ENCODE results near the gene LRRK1. TPM values are rescaled to one million over a fixed set of nuclear protein-coding genes. Genes with fewer than 3 reads are reported as not detected.

The LRRK1 gene
- total RNA-seq, 1 donor from 2014 or later: 24.9 TPM

DNA sequence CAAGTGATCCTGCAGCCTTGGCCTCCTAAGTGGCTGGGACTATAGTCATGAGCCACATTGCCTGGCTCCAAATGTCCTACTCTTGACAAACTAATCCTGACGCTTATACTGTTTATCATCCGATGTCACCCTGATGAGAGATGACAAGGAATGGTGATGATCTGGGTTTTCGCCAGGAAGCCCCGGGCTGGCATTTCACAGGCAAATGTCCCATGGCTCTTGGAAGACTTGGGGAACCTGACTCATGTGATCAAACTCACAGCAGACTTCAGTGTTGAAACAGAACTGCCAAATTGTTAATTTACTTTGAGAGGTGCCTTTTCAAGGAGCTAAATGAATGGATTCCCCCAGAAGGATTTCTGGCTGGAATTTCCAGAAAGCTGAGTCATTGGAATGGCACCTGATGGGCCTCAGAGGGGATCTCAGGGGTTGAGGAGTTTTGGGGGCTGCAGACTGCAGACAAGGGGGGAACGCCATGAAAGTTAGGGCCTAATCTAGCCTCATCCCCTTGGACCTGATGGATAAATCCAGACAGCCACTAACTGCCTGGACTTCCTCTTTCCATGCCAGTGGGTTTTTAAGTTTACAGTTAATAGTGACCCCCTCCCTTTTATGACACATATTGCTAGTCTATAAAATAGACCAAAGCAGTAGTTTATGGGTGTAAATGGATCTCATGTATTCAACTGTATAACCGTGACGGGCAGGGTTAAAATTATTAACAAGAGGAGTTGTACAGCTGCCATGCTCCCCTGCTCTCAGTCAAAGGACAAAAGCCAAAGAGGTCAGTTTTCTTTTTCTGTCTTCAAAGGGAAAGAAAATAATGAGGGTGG, 186.1 kb downstream of the LRRK1 start:
- intact Hi-C loops (cut with DNase I): no loop called here

DNA sequence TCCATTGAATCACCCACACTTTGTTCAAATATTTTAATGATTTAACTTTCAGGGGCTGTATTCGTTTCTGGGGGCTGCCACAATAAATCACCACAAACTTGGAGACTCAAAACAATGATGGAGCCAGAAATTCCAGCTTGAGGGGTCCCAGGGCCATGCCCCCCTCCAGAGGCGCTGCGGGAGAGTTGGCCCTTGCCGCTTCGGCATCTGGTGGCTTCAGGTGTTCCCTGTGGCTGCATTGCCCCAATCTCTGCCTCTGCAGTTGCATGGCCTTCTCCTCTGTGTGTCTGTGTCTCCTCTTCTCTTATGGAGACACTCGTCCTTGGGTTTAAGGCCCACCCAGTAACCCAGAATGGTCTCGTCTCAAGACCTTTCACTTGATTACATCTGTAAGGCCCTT, 187.9 kb downstream of the LRRK1 start:
- DNase-seq (ENCODE audit: low spot score) (no peak), ATAC-seq (no peak)
- intact Hi-C loops (cut with DNase I): no loop called here

More for the DNA sequence above, 186.1 kb downstream of the LRRK1 start:
- ATAC-seq (no peak), DNase-seq (ENCODE audit: low spot score) (no peak)

DNA sequence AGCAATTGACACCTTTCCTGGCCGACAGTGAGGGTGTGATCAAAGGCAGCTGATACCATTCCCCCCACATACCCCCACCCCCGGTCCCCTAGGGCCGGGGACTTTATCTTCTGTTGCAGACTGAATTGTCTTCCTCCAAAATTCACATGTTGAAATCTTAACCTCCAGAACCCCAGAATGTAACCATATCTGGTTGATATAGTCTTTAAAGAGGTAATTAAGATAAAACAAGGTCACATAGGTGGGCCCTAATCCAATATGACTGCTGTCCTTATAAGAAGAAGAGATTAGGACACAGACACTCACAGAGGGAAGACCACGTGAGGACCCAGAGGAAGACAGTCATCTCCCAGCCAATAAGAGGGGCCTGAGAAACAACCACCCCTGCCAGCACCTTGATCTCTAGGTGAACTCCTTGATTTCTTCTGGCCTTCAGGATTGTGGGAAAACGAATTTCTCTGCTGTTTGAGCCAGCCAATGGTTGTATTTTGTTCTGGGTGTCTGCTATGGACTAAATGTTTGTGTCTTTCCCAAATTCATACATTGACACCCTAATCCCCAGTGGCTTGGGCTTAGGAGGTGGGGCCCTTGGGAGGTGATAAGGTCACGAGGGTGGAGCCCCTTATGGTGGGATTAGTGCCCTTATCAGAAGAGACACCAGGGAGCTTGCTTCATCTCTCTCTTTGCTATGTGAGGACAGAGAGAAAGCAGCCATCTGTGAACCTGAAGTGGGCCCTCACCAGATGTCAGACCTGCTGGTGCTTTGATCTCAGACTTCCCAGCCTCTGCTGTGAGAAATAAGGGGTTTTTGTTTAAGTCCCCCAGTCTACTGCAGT, 188.7 kb downstream of the LRRK1 start:
- intact Hi-C loops (cut with DNase I): no loop called here

DNA sequence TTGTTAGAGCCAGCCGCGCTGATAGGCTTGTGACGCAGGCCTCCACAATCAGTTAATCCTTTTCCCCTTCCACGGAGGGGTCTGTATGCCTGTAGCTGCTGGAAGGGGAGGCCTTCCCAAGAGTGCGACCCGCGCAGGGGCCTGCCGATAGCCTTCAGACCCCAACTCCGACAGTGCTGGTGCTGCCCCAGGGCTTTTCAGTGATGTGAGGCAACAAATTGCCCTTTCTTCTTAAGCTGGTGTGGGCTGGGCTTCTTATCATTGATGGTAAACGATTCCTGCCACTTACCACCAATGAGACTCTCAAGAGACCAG, 189.3 kb downstream of the LRRK1 start:
- no peak for DNase-seq (ENCODE audit: low spot score)
- ATAC-seq: no peak
- intact Hi-C loops (cut with DNase I): no loop called here

More for the DNA sequence above, 188.7 kb downstream of the LRRK1 start:
- ATAC-seq (no peak), DNase-seq (ENCODE audit: low spot score) (no peak)

GRCh38 chr15:101108791-101109190, 189.6 kb downstream of the LRRK1 start:
- ATAC-seq (no peak), DNase-seq (ENCODE audit: low spot score) (no peak)

DNA sequence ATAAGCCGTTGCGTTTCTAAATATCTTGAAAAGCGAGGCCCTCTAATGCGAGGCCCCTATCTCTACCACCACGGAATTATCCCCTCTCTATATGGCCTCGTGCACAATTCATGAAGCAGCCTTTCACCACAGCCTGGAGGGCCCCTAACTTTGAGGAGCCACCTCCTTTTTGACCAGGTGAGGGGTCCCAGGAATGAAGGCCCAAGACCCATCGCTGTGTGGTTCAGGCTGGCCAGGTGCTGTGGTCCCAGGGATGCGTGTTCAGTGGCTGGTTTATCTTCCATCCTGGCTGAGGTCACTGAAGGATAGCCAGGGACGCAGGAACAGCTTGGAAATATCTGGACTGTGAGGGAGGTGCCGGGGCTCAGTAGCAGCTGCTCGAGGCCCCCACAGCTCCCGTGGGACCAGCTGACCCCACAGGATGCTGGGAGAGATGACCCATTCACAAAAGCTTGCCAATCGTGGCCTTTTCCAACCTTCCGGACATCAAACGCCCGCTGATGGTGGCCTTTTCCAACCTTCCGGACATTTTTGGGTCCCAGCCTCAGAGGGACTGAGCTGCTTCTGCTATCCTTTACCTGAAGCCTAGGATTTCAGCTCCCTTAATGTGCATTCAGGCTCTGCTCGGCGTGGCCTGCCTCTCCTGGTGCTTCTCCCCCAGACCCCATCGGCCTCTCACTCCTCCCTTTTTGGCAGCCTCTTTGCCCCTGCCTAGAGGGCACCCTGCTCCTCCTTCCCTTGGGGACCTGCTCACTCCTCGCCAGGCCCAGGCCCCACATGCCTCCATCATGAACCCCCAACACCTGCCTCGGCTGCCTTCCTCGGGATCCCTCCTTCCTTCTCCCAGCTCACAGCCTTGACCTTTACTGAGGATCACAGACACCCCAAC, 191.8 kb downstream of the LRRK1 start:
- DNase-seq (ENCODE audit: low spot score): peak; percentile 56
- intact Hi-C loops (cut with DNase I): no loop called here
- peak; percentile 35 for ATAC-seq

More at GRCh38 chr15:101108791-101109190, 189.6 kb downstream of the LRRK1 start:
- intact Hi-C loops (cut with DNase I): no loop called here

- ATAC-seq: no peak
- DNase-seq (ENCODE audit: low spot score): peak; percentile 53
- intact Hi-C loops (cut with DNase I): no loop called here
Measured at GRCh38 chr15:101111570-101112262, 192.6 kb downstream of the LRRK1 start.

DNA sequence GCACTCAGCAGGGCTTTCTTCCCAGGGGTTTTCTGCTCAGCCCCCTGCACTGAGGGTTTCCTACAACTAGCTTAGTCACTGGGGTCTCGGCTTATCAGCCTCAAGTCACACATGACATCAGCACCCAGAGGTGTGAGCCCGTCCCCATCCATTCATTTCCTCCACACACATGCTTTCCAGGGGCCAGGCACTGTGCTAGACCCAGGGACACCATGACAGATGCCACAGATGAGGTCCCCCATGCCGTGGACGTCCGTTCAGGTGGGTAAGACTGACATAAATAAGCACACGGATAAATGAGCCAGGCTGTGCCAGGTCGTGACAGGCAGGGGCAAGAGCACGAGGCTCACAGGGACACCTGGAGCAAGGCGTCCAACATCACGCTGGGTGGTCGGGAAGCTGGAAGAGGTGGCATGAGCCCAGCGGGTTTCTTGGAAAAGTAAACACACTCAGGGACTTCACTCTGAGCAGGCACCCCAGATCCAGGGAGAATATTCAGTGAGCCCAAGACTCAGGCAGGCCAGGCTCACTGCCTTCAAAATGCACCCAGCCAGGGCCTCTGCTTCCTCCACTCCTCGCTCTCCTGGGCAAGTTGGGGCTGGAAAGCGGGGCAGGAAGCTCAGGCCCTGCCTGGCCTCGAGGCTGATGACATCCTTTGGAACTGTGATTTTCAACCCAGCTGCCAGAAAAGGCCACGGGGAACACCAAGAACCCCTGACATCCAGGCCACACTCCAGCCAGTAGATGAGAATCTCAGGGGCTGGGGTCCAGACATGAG, 193.4 kb downstream of the LRRK1 start:
- intact Hi-C loops (cut with DNase I): no loop called here
- ATAC-seq (no peak), DNase-seq (ENCODE audit: low spot score) (no peak)

GRCh38 chr15:101113114-101114005, 194.2 kb downstream of the LRRK1 start:
- no peak for ATAC-seq
- intact Hi-C loops (cut with DNase I): no loop called here
- no peak for DNase-seq (ENCODE audit: low spot score)

- intact Hi-C loops (cut with DNase I): no loop called here
- no peak for ATAC-seq
- DNase-seq (ENCODE audit: low spot score): no peak
Measured at GRCh38 chr15:101114166-101114565, 195.0 kb downstream of the LRRK1 start.

GRCh38 chr15:101114610-101115009, 195.5 kb downstream of the LRRK1 start:
- no peak for DNase-seq (ENCODE audit: low spot score)
- intact Hi-C loops (cut with DNase I): no loop called here
- no peak for ATAC-seq

- DNase-seq (ENCODE audit: low spot score): no peak
- ATAC-seq: peak; percentile 65
- intact Hi-C loops (cut with DNase I): no loop called here
Measured at GRCh38 chr15:101115393-101115785, 196.2 kb downstream of the LRRK1 start.

DNA sequence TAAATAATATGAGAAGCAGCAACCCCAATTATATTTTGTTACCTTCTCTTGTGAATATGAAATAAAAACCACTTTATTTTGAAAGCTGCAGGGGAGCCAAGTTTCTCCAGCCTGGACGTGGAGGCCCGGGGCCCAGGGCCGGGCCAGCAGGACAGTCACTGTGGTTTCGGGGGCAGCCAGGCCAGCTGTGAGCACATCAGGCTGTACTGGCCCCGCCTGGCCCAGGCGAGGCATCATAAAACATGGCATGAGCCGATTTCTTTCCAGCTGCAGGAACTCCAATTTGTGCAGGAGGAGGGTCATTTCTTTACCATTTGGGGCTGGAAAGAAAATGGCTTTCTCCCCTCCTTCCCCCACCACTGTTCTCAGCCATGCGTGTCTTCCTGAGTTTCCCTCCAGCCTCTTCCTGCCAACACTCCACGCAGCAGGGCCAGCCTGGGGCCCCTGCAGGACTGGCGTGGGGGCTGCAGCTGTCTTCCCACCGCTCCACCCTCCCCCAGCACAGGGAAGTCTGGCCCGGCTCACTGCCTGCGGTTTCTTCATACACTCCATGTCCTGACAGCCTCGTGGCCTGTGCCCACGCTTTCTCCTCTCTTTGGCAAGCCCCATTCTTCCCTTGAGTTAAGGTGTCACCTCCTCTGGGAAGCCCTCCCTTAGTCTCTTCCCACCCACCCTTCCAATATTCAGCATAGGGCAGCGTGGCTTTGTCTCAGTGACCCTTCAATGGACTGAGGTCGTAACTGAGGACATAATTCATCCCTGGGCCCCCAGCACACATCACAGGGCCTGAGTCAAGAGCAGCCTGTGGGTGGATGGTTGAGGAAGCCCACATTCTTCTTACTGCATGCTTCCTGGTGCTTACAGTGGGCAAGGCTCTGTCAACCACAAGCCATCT, 196.9 kb downstream of the LRRK1 start:
- ATAC-seq (peak; percentile 90), DNase-seq (ENCODE audit: low spot score) (peak; percentile 83)
- intact Hi-C loops (cut with DNase I): no loop called here

GRCh38 chr15:101116681-101116976, 197.5 kb downstream of the LRRK1 start:
- no peak for ATAC-seq
- intact Hi-C loops (cut with DNase I): no loop called here
- no peak for DNase-seq (ENCODE audit: low spot score)

DNA sequence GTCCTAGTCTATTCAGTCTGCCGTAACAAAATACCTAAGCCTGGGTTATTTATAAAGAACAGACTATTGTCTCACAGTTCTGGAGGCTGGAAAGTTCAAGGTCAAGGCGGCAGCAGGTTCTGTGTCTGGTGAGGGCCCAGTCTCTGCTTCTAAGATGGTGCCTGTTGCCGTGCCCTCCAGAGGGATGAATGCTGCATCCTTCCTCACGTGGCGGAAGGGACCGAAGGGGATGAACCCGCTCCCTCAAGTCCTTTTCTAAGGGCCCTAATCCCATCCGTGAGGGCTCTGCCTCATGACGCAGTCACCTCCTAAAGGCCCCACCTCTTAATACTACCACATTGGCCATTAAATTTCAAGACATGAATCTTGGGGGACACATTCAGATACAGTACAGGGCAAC, 199.0 kb downstream of the LRRK1 start:
- ATAC-seq: no peak
- intact Hi-C loops (cut with DNase I): no loop called here
- no peak for DNase-seq (ENCODE audit: low spot score)

DNA sequence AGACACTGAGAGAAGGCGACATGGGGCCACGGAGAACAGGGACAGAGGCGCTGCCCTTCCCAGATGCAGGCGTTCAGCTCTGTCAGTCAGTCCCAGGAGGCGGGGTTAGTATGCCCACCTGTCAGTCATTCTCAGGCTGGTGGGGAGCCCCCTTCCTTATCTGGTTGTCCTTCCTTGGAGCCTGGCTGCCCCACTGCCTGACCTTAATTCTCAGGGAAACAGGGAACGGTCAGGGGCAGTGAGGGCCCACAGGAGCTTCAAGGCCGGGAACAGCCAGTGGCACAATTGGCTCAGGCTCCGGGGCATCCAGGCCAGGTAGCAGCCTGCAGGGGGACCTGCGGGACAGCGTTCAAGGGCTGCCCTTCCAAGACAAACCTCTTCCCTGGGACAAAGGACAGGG, 199.5 kb downstream of the LRRK1 start:
- ATAC-seq: no peak
- no peak for DNase-seq (ENCODE audit: low spot score)
- intact Hi-C loops (cut with DNase I): no loop called here

All from sciatic nerve (tissue), 2 donors.